Upper lobe of left lung (tissue), 4 donors: ENCODE measurements around the gene TRNAU1AP.

Source experiments
- EP300 ChIP-seq, 4 donors: sonication (generic); formaldehyde crosslinking; IDR thresholded peaks; one replicate each; pipeline ENCODE4 v1.5.1; 2017; ENCODE audit warnings: antibody characterized with exemption in 4 of 4, control low read depth in 2 of 4
- POLR2A ChIP-seq, 4 donors: fragments of 450-650 bp; IDR thresholded peaks; one replicate each; pipeline ENCODE4 v1.5.1; 2016 to 2017; ENCODE audit warnings: antibody characterized with exemption in 4 of 4, mild to moderate bottlenecking in 2 of 4
- POLR2AphosphoS5 ChIP-seq, 2 donors: sonication (generic); formaldehyde crosslinking; IDR thresholded peaks; one replicate each; pipeline ENCODE4 v1.5.1; 2017; ENCODE audit warnings: antibody characterized with exemption in 2 of 2
- TF ChIP-seq, protein P1 (sequence below), 6 experiments: fragments of 450-650 bp in 4 of 6; fragments of 200-600 bp in 2 of 6; sonication (generic) in 2 of 6; IDR thresholded peaks; one replicate each; pipeline ENCODE4 v1.5.1; 2016 to 2019; ENCODE audit warnings: antibody characterized with exemption in 6 of 6

DNA sequence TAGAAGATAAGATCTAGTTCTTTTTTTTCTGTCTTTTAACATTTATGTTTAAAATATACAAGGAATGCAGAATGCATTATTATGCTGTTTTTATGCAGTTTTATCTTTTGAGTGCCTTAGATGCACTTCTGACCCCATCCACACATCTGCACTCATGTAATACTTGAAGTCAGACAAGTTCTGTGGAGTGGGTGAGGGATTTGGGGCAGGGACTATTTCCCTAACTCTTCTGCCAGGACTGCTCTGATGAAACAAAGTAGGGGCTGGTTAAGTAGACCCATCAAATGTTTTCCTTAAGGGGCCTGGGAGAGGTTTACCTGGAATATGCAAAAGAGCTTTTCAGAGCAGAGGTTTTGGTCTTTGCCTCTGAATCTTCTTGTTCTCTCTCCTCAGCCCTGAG lies 11.4 kb downstream of the TRNAU1AP start:
- TF ChIP-seq, protein P1, sequence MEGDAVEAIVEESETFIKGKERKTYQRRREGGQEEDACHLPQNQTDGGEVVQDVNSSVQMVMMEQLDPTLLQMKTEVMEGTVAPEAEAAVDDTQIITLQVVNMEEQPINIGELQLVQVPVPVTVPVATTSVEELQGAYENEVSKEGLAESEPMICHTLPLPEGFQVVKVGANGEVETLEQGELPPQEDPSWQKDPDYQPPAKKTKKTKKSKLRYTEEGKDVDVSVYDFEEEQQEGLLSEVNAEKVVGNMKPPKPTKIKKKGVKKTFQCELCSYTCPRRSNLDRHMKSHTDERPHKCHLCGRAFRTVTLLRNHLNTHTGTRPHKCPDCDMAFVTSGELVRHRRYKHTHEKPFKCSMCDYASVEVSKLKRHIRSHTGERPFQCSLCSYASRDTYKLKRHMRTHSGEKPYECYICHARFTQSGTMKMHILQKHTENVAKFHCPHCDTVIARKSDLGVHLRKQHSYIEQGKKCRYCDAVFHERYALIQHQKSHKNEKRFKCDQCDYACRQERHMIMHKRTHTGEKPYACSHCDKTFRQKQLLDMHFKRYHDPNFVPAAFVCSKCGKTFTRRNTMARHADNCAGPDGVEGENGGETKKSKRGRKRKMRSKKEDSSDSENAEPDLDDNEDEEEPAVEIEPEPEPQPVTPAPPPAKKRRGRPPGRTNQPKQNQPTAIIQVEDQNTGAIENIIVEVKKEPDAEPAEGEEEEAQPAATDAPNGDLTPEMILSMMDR (IDR thresholded peaks at IDR 0.05) = no peak
- TF ChIP-seq POLR2AphosphoS5 (IDR thresholded peaks at IDR 0.05) = no peak
- no peak for TF ChIP-seq POLR2A (IDR thresholded peaks at IDR 0.05)
- TF ChIP-seq EP300 (IDR thresholded peaks at IDR 0.05) = no peak
